Measurements from ENCODE around the gene B4GALT4.

The B4GALT4 gene

DNA sequence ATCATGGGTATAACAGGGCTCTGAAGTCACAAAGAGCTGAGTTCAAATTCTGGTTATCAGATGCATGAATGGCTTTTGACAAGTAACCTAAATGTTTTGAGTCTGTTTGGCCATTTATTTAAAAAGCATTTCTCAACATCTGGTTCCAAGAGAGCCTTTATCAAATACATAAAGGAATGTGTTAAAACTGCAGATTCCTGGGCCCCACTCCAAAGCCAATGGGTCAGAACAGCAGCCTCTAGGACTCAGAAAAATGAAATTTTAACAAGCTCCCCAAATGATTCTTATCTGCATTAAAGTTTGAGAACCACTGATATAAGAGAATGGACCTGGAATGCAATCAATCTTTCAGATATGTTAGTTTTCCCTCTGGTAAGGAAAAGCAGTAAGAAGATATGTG lies 3.4 kb downstream of the B4GALT4 start:
- DNase-seq (ENCODE audit: low spot score), result no peak
- TF ChIP-seq CTCF (IDR thresholded peaks at IDR 0.05; ENCODE audit: borderline replicate concordance, control extremely low read depth, extremely low read depth, insufficient read depth, missing control alignments), result no peak
- in situ Hi-C loops (cut with MboI; ENCODE audit: low sequenced_read_pairs, unreplicated experiment), result no loop called here

DNA sequence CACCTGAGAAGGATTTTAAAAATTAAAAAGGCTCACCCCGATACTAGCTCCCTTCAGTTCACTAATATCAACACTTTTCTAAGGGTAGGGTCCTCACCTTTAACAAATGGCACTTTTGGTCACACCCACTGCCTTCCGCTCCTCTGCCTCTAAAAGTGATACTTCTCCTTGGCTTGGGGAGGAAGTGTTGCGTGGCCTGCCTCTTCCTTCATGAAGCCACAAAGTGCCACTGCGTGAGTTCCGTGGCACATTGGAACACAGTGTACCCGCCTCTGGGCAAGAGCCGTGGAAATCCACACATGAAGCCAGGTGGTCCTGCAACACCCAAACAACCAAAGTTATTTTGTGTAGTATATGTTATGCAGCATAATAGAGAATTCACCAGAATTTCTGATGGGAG lies 3.9 kb downstream of the B4GALT4 start:
- no peak for TF ChIP-seq CTCF (IDR thresholded peaks at IDR 0.05; ENCODE audit: borderline replicate concordance, control extremely low read depth, extremely low read depth, insufficient read depth, missing control alignments)
- in situ Hi-C loops (cut with MboI; ENCODE audit: low sequenced_read_pairs, unreplicated experiment), result no loop called here
- DNase-seq (ENCODE audit: low spot score), result no peak

- in situ Hi-C loops (cut with MboI; ENCODE audit: low sequenced_read_pairs, unreplicated experiment), result no loop called here
- DNase-seq (ENCODE audit: low spot score), result no peak
- TF ChIP-seq CTCF (IDR thresholded peaks at IDR 0.05; ENCODE audit: borderline replicate concordance, control extremely low read depth, extremely low read depth, insufficient read depth, missing control alignments), result no peak
Measured at GRCh38 chr3:119235151-119235550, 5.5 kb downstream of the B4GALT4 start.

DNA sequence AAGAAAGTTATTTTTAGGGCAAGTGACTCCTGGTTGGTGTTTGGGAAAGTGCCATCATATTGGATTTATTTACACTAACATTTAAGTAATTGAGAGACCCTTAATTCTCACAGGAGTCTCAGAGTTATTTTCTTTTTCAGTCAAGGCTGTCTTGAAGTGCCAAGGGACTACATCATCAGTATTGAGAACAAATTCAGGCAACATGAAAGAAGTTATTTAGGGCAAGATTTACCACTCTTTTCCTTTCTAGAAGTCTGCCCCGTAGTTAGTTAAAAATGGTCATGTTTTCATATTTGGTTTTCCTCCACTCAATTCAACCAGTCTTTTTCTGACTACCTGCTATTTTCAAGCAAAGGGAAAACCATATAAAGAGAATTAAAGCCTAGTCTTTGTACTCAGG lies 6.1 kb downstream of the B4GALT4 start:
- TF ChIP-seq CTCF (IDR thresholded peaks at IDR 0.05; ENCODE audit: borderline replicate concordance, control extremely low read depth, extremely low read depth, insufficient read depth, missing control alignments), result no peak
- in situ Hi-C loops (cut with MboI; ENCODE audit: low sequenced_read_pairs, unreplicated experiment), result no loop called here
- DNase-seq (ENCODE audit: low spot score), result no peak

DNA sequence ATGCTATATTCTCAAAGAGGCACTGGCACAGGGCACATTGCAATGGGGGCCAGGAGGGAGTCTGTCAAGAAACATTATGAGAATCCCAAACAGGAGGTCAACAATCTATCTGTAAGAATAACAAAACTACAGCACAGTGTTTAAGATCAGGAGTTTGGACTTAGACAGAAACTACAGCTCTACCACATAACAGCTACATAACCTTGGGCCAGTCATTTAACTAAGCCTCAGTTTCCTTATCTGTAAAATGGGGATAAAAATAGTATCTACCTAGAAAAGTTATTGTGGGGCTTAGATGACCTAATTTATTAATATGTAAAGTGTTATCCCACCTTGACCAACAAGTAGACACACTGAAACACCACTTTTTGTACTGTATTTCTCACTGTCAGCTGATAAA lies 9.9 kb downstream of the B4GALT4 start:
- TF ChIP-seq CTCF (IDR thresholded peaks at IDR 0.05; ENCODE audit: borderline replicate concordance, control extremely low read depth, extremely low read depth, insufficient read depth, missing control alignments), result no peak
- in situ Hi-C loops (cut with MboI; ENCODE audit: low sequenced_read_pairs, unreplicated experiment), result no loop called here

GRCh38 chr3:119230071-119230470 lies 10.6 kb downstream of the B4GALT4 start:
- TF ChIP-seq CTCF (IDR thresholded peaks at IDR 0.05; ENCODE audit: borderline replicate concordance, control extremely low read depth, extremely low read depth, insufficient read depth, missing control alignments), result no peak
- in situ Hi-C loops (cut with MboI; ENCODE audit: low sequenced_read_pairs, unreplicated experiment), result no loop called here
- DNase-seq (ENCODE audit: low spot score), result no peak

More for the DNA sequence above, 9.9 kb downstream of the B4GALT4 start:
- no peak for DNase-seq (ENCODE audit: low spot score)

- no peak for TF ChIP-seq CTCF (IDR thresholded peaks at IDR 0.05; ENCODE audit: borderline replicate concordance, control extremely low read depth, extremely low read depth, insufficient read depth, missing control alignments)
- DNase-seq (ENCODE audit: low spot score), result no peak
- in situ Hi-C loops (cut with MboI; ENCODE audit: low sequenced_read_pairs, unreplicated experiment), result no loop called here
Measured at GRCh38 chr3:119229190-119229589, 11.5 kb downstream of the B4GALT4 start.

Measured in GM13976 (cell line).